ENCODE data around the gene ONECUT3. TPM values are rescaled to one million over a fixed set of nuclear protein-coding genes. Genes with fewer than 3 reads are reported as not detected.
"Not testable (repeated sequence)": the region's sequence is repeated elsewhere in the genome, so short reads cannot be mapped to it uniquely, and the experiment has no call there.

ONECUT3 gene
- total RNA-seq, 1 experiment from 2014 or later: 0.02 TPM

DNA sequence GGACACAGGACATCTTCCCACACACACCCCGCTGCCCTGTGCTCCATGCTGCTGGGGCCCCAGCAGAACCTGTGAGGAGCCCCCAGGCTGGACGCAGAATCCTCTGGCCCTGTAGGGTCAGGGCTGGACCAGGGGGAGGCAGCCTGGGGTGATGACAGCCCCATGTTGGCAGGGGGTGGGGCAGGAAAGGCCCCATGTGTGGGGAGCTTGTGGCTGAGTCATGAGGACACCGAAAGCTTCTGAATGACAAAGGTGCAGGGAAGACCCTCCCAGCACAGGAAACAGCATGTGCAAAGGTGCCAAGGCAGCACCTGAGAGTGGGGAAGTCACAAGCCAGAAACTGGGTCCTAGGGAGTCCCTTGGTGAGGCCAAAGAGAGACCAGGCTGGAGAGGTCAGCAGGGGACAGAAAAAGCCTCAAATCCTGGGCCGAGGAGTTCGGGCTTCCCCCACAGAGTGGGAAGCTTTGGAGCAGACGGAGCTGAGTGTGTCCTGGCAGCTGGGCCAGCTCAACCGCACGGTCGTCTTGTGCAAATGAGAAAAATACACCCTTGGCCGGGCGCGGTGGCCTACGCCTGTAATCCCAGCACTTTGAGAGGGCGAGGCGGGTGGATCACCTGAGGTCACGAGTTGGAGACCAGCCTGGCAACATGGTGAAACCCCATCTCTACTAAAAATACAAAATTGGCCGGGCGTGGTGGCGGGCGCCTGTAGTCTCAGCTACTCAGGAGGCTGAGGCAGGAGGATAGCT is 41.3 kb downstream of the ONECUT3 start:
- Mint-ChIP-seq H3K27me3 (ENCODE audit: insufficient read depth, unreplicated experiment) (no peaks in the 10 kb centered on the region), H3K36me3 (ENCODE audit: insufficient read depth, unreplicated experiment) (peaks cover 4% of the 10 kb centered on the region), H3K4me3 (ENCODE audit: unreplicated experiment) (no peak overlapping the region), H3K27ac (ENCODE audit: low read depth, unreplicated experiment) (no peak overlapping the region), H3K9me3 (ENCODE audit: unreplicated experiment) (no peaks in the 10 kb centered on the region), H3K4me1 (ENCODE audit: insufficient read depth, unreplicated experiment) (peaks cover 14% of the 10 kb centered on the region)
- intact Hi-C loops (cut with micrococcal nuclease): loop anchor here (1.0 to 5.0 kb wide), 4 partner anchors 27 to 247 kb away; partner anchors contain the start of gene UQCR11
- ChIA-PET CTCF (interaction anchor here (0.6 to 8.7 kb wide), 20 partner anchors 10 to 1696 kb away, joined by 3 to 129 read pairs (median 4); no protein-coding TSS in a partner anchor), POLR2A (interaction anchor here (0.6 to 1.5 kb wide), 4 partner anchors 23 to 196 kb away, joined by 3 to 4 read pairs (median 4); no protein-coding TSS in a partner anchor)
- BruUV-seq (replicated peaks): no TSS peak
- no peak for DNase-seq (ENCODE audit: unreplicated experiment)
- TF ChIP-seq, protein P1, sequence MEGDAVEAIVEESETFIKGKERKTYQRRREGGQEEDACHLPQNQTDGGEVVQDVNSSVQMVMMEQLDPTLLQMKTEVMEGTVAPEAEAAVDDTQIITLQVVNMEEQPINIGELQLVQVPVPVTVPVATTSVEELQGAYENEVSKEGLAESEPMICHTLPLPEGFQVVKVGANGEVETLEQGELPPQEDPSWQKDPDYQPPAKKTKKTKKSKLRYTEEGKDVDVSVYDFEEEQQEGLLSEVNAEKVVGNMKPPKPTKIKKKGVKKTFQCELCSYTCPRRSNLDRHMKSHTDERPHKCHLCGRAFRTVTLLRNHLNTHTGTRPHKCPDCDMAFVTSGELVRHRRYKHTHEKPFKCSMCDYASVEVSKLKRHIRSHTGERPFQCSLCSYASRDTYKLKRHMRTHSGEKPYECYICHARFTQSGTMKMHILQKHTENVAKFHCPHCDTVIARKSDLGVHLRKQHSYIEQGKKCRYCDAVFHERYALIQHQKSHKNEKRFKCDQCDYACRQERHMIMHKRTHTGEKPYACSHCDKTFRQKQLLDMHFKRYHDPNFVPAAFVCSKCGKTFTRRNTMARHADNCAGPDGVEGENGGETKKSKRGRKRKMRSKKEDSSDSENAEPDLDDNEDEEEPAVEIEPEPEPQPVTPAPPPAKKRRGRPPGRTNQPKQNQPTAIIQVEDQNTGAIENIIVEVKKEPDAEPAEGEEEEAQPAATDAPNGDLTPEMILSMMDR (IDR thresholded peaks at IDR 0.05; ENCODE audit: unreplicated experiment): no peak

DNA sequence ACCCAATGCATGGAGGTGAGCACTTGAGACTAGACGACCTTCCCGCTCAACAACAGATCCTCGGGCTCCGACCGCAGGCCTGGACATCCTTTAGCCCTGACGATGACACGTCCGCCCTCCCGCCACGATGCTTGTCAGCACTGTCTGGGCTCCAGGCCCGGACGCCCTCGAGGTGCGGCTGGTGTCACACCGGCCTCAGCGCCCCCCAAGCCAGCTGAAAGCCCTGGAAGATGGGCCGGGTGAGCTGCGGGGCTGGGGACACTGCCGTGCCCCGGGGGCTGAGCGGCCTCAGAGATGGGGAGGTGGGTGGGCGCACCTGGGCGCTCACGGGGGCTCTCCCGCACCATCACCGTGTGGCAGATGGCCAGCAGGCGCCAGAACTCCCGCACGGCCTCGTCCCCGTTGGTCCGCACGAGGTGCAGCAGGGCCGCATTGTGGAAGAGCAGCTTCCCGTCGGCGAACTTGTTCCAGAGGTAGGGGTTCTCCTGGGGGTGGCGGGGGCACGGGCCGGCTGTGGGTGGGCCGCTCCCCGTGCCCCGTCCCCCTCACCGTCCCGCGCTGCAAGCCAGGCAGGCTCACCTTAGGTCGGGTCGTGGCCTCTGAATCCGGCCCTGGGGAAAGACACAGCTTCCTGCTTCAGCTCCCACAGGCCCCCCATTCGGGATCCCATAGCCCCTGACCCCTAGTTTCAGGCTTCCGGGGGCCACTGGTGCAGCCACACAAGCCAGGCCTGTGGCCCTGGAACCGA is 43.3 kb downstream of the ONECUT3 start:
- Mint-ChIP-seq H3K4me3 (ENCODE audit: unreplicated experiment) (no peak overlapping the region), H3K4me1 (ENCODE audit: insufficient read depth, unreplicated experiment) (peaks cover 14% of the 10 kb centered on the region), H3K36me3 (ENCODE audit: insufficient read depth, unreplicated experiment) (peaks cover 11% of the 10 kb centered on the region), H3K9me3 (ENCODE audit: unreplicated experiment) (no peaks in the 10 kb centered on the region), H3K27me3 (ENCODE audit: insufficient read depth, unreplicated experiment) (no peaks in the 10 kb centered on the region), H3K27ac (ENCODE audit: low read depth, unreplicated experiment) (no peak overlapping the region)
- intact Hi-C loops (cut with micrococcal nuclease): loop anchor here (5.0 kb wide), 2 partner anchors 189 to 249 kb away; partner anchors contain the start of gene UQCR11
- no TSS peak for BruUV-seq (replicated peaks)
- no peak for DNase-seq (ENCODE audit: unreplicated experiment)
- TF ChIP-seq, protein P1 (IDR thresholded peaks at IDR 0.05; ENCODE audit: unreplicated experiment): no peak
- ChIA-PET POLR2A (interaction anchor here (0.6 to 1.0 kb wide), 2 partner anchors 24 to 117 kb away, joined by 3 to 4 read pairs; no protein-coding TSS in a partner anchor), CTCF (interaction anchor here (0.6 to 8.7 kb wide), 13 partner anchors 15 to 250 kb away, joined by 3 to 129 read pairs (median 5); no protein-coding TSS in a partner anchor)

DNA sequence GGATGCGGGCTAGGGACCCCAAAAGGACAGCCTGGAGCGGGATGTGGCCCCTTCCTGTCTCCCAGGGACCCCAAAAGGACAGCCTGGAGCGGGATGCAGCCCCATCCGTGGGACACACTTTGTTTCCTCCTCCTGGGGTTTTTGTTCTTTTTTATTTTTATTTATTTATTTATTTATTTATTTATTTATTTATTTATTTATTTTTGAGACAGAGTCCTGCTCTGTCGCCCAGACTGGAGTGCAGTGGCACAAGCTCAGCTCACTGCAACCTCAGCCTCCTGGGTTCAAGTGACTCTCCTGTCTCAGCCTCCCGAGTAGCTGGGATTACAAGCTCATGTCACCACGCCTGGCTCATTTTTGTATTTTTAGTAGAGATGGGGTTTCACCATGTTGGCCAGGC is 44.0 kb downstream of the ONECUT3 start:
- H3K36me3 Mint-ChIP-seq (ENCODE audit: insufficient read depth, unreplicated experiment): peaks cover 11% of the 10 kb centered on the region
- not testable (repeated sequence) for H3K9me3 Mint-ChIP-seq (ENCODE audit: unreplicated experiment); H3K27me3 Mint-ChIP-seq (ENCODE audit: insufficient read depth, unreplicated experiment); H3K27ac Mint-ChIP-seq (ENCODE audit: low read depth, unreplicated experiment); DNase-seq (ENCODE audit: unreplicated experiment); BruUV-seq (replicated peaks); H3K4me3 Mint-ChIP-seq (ENCODE audit: unreplicated experiment)
- intact Hi-C loops (cut with micrococcal nuclease): loop anchor here (5.0 kb wide), 2 partner anchors 190 to 250 kb away; partner anchors contain the start of gene UQCR11
- POLR2A ChIA-PET: interaction anchor here (0.6 to 1.2 kb wide), 4 partner anchors 14 to 117 kb away, joined by 3 to 4 read pairs (median 3); no protein-coding TSS in a partner anchor
- H3K4me1 Mint-ChIP-seq (ENCODE audit: insufficient read depth, unreplicated experiment): peaks cover 14% of the 10 kb centered on the region
- CTCF ChIA-PET: interaction anchor here (0.6 to 8.7 kb wide), 7 partner anchors 10 to 251 kb away, joined by 3 to 129 read pairs (median 6); no protein-coding TSS in a partner anchor

DNA sequence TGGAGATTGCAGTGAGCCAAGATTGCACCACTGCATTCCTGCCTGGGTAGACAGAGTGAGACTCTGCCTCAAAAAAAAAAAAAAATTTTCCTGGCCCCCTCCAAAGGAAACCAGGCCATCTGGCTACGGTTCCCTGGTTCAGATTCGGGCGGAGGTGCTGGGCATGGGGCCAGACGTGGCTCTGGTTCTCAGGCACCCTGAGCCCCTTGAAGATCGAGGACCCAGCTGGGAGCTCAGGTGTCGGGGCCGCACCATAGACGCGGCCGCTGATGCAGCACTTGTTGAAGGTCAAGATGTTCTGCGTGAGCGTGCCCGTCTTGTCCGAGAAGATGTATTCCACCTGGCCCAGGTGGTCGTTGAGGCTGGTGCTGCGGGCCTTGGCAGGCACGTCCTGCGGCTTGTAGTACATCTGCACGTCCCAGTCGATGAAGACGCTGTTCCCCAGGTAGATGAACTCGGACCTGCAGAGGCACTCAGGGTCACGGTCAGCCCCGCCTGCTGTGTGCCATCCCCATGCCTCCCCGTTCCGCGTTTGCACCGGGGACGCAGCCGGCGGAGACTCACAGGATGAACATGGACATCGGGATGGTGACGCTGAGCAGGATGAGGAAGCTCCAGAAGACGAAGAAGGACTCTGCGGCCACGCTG is 46.5 kb downstream of the ONECUT3 start:
- TF ChIP-seq, protein P1 (IDR thresholded peaks at IDR 0.05; ENCODE audit: unreplicated experiment): no peak
- CTCF ChIA-PET: interaction anchor here (1.0 to 8.7 kb wide), 3 partner anchors 27 to 127 kb away, joined by 3 to 129 read pairs (median 15); no protein-coding TSS in a partner anchor

More for the DNA sequence above, 46.5 kb downstream of the ONECUT3 start:
- peaks cover 8% of the 10 kb centered on the region for H3K4me1 Mint-ChIP-seq (ENCODE audit: insufficient read depth, unreplicated experiment)
- H3K27ac Mint-ChIP-seq (ENCODE audit: low read depth, unreplicated experiment): no peak overlapping the region
- no peaks in the 10 kb centered on the region for H3K9me3 Mint-ChIP-seq (ENCODE audit: unreplicated experiment)
- no peak for DNase-seq (ENCODE audit: unreplicated experiment)
- intact Hi-C loops (cut with micrococcal nuclease): loop anchor here (5.0 kb wide), 2 partner anchors 193 to 253 kb away; partner anchors contain the start of gene UQCR11
- H3K27me3 Mint-ChIP-seq (ENCODE audit: insufficient read depth, unreplicated experiment): no peaks in the 10 kb centered on the region
- H3K36me3 Mint-ChIP-seq (ENCODE audit: insufficient read depth, unreplicated experiment): peaks cover 11% of the 10 kb centered on the region
- POLR2A ChIA-PET: no interaction called here
- no TSS peak for BruUV-seq (replicated peaks)
- no peak overlapping the region for H3K4me3 Mint-ChIP-seq (ENCODE audit: unreplicated experiment)

Measured in MCF 10A (cell line).